Kidney epithelial cell (primary cell): ENCODE measurements around the gene C1S. TPM values are rescaled to one million over a fixed set of nuclear protein-coding genes. Genes with fewer than 3 reads are reported as not detected.
A peak's percentile ranks its signal among the peaks of the same experiment; 100 is the strongest.

Experiments used
- DNase-seq: peaks from one replicate; pipeline ENCODE4 v3.0.0-alpha.2; 2010; ENCODE audit warnings: low read depth
- H3K27me3 ChIP-seq: 2 replicates; pipeline ENCODE4 v1.6.0; 2011; ENCODE audit warnings: low read length; ENCODE audit not compliant: control insufficient read depth, insufficient read depth
- H3K36me3 ChIP-seq: 2 replicates; pipeline ENCODE4 v1.5.1; 2011; ENCODE audit warnings: low read length; ENCODE audit not compliant: control insufficient read depth, insufficient read depth
- H3K4me3 ChIP-seq: 2 replicates; pipeline ENCODE4 v1.5.1; 2011; ENCODE audit warnings: low read depth, mild to moderate bottlenecking, control low read depth, low read length
- CTCF ChIP-seq: IDR thresholded peaks from 2 replicates; pipeline ENCODE4 v1.5.1; 2011; ENCODE audit warnings: mild to moderate bottlenecking, moderate library complexity, low read length, control low read depth, inconsistent platforms; ENCODE audit not compliant: insufficient read depth, poor library complexity, severe bottlenecking
- total RNA-seq: library from RNA; depleted of rRNA; stranded (reverse); fragments of >200 nt; gene quantifications from 2 replicates; pipeline ENCODE4 v1.2.3, GENCODE V29; 2015

The C1S gene
- total RNA-seq, 1 donor from 2014 or later = 4.0 TPM

GRCh38 chr12:7078163-7078562 lies 17.6 kb downstream of the C1S start:
- no peak for DNase-seq
- Histone ChIP-seq H3K36me3 (no peaks in the 10 kb centered on the region), H3K27me3 (no peaks in the 10 kb centered on the region), H3K4me3 (no peak overlapping the region)
- TF ChIP-seq CTCF = no peak

DNA sequence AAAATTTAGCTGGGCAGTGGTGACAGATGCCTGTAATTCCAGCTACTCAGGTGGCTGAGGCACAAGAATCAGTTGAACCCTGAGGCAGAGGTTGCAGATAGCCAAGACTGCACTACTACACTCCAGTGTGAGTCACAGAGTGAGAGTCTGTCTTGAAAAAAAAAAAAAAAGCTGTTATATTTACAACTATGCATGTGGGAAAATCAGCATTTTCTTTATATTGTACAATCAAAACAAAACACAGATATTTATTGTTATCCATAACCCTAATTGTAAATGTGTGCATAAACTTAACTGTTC lies 19.3 kb downstream of the C1S start:
- Histone ChIP-seq H3K27me3 (no peaks in the 10 kb centered on the region), H3K4me3 (no peak overlapping the region), H3K36me3 (no peaks in the 10 kb centered on the region)
- no peak for TF ChIP-seq CTCF
- peak; percentile 42 for DNase-seq

GRCh38 chr12:7081037-7081436 lies 20.5 kb downstream of the C1S start:
- no peak for TF ChIP-seq CTCF
- no peak for DNase-seq
- no peaks in the 10 kb centered on the region for H3K27me3 ChIP-seq
- H3K36me3 ChIP-seq = no peaks in the 10 kb centered on the region
- no peak overlapping the region for H3K4me3 ChIP-seq

- Histone ChIP-seq H3K36me3 (no peaks in the 10 kb centered on the region), H3K4me3 (no peak overlapping the region), H3K27me3 (no peaks in the 10 kb centered on the region)
- no peak for TF ChIP-seq CTCF
- no peak for DNase-seq
These were observed 22.6 kb downstream of the C1S start for GRCh38 chr12:7083125-7083524.

GRCh38 chr12:7089196-7089871 lies 28.8 kb downstream of the C1S start:
- Histone ChIP-seq H3K36me3 (no peaks in the 10 kb centered on the region), H3K27me3 (peaks cover 8% of the 10 kb centered on the region), H3K4me3 (no peak overlapping the region)
- TF ChIP-seq CTCF = no peak
- no peak for DNase-seq
